Left colon (tissue), 2 donors: ENCODE results near the gene ALG9. TPM values are rescaled to one million over a fixed set of nuclear protein-coding genes. Genes with fewer than 3 reads are reported as not detected.
A peak's percentile ranks its signal among the peaks of the same experiment; 100 is the strongest.
"Not testable (repeated sequence)": the region's sequence is repeated elsewhere in the genome, so short reads cannot be mapped to it uniquely, and the experiment has no call there.

Experiments used
- ATAC-seq: fragments of 200-7000 bp; cut with Tn5 transposase; one replicate; pipeline ENCODE4 v1.9.1; 2020; ENCODE audit warnings: mild to moderate bottlenecking, moderate library complexity
- DNase-seq, 2 donors: peaks; one replicate each; pipeline ENCODE4 v3.0.0-alpha.2; 2020
- intact Hi-C, 2 donors: fragments of 100-400 bp; cut with DNase I in 1 of 2; cut with micrococcal nuclease in 1 of 2; formaldehyde crosslinking; loops; one replicate each; pipeline versions ENCODE4 v1.11.2 to v1.14.0; 2022; cut with DNase I, micrococcal nuclease
- total RNA-seq, 2 donors: library from RNA; stranded (reverse); fragmentation: NEBNext Ultra II Directional; extraction: Animal tissue kit (Norgen Biotek cat#: 25700); gene quantifications; one replicate each; pipeline ENCODE4 v1.2.1, GENCODE V29; 2021
- donor health status: DM: no; HTN: no; CAD: no.
- donor health status: DM: yes; HTN: yes; CAD: no.

Gene ALG9
- total RNA-seq, 2 donors from 2014 or later, result 20.6 to 23.4 TPM

GRCh38 chr11:111886032-111886431 is 14.7 kb upstream of the ALG9 start:
- no peak for ATAC-seq
- no peak for DNase-seq
- intact Hi-C loops, result no loop called here

GRCh38 chr11:111885053-111885452 is 13.7 kb upstream of the ALG9 start:
- ATAC-seq, intact Hi-C loops, DNase-seq: not testable (repeated sequence)

- ATAC-seq (no peak), DNase-seq (no peak)
- intact Hi-C loops, result no loop called here
Measured at GRCh38 chr11:111882202-111882601, 10.8 kb upstream of the ALG9 start.

- intact Hi-C loops, result loop anchor here in 1 of 2 donors (5.0 kb wide), 1 partner anchor 98 kb away; no protein-coding TSS in a partner anchor
- ATAC-seq, result peak; percentile 0
- no peak for DNase-seq
Measured at GRCh38 chr11:111879637-111879960, 8.2 kb upstream of the ALG9 start.

GRCh38 chr11:111878849-111879636 is 7.7 kb upstream of the ALG9 start, which contains the start of the genes CFAP68 and FDXACB1:
CFAP68 (plus strand) TSS chr11:111879541; CDS start chr11:111879561, 20 bp downstream.
FDXACB1 (minus strand) TSS chr11:111879165; CDS start chr11:111879132, 33 bp downstream.
- intact Hi-C loops, result loop anchor here in 1 of 2 donors (5.0 kb wide), 1 partner anchor 98 kb away; no protein-coding TSS in a partner anchor
- ATAC-seq, result peak; percentile 89
- peak; percentile 95 to 98 for DNase-seq

- intact Hi-C loops, result loop anchor here in 1 of 2 donors (5.0 kb wide), 1 partner anchor 99 kb away; no protein-coding TSS in a partner anchor
- DNase-seq (no peak), ATAC-seq (peak; percentile 21)
Measured at GRCh38 chr11:111878385-111878848, 7.0 kb upstream of the ALG9 start.

GRCh38 chr11:111871693-111872161 is 346 bp upstream of the ALG9 start:
- DNase-seq (no peak), ATAC-seq (no peak)
- intact Hi-C loops, result no loop called here

- intact Hi-C loops, result no loop called here
- ATAC-seq (peak; percentile 41), DNase-seq (no peak)
Measured at GRCh38 chr11:111870522-111870885, 877 bp downstream of the ALG9 start.

GRCh38 chr11:111870113-111870512 is 1.3 kb downstream of the ALG9 start:
- DNase-seq (no peak), ATAC-seq (no peak)
- intact Hi-C loops, result no loop called here

- intact Hi-C loops, result no loop called here
- DNase-seq, result no peak
Measured at GRCh38 chr11:111860257-111860656, 11.1 kb downstream of the ALG9 start.

GRCh38 chr11:111855506-111855905 is 15.9 kb downstream of the ALG9 start:
- ATAC-seq (no peak), DNase-seq (no peak)
- intact Hi-C loops, result no loop called here

More at GRCh38 chr11:111860257-111860656, 11.1 kb downstream of the ALG9 start:
- ATAC-seq, result peak; percentile 85

GRCh38 chr11:111852103-111852502 is 19.3 kb downstream of the ALG9 start:
- intact Hi-C loops, result no loop called here
- ATAC-seq, result no peak
- DNase-seq, result no peak

- intact Hi-C loops, result no loop called here
- DNase-seq (no peak), ATAC-seq (no peak)
Measured at GRCh38 chr11:111851636-111852035, 19.7 kb downstream of the ALG9 start.

GRCh38 chr11:111851067-111851466 is 20.3 kb downstream of the ALG9 start:
- ATAC-seq (no peak), DNase-seq (no peak)
- intact Hi-C loops, result no loop called here

- intact Hi-C loops, result loop anchor here in 1 of 2 donors (10.0 kb wide), 1 partner anchor 285 kb away; no protein-coding TSS in a partner anchor
- DNase-seq (no peak), ATAC-seq (no peak)
Measured at GRCh38 chr11:111849631-111850030, 21.8 kb downstream of the ALG9 start.

- intact Hi-C loops, result loop anchor here in 1 of 2 donors (10.0 kb wide), 1 partner anchor 282 kb away; no protein-coding TSS in a partner anchor
- ATAC-seq (no peak), DNase-seq (no peak)
Measured at GRCh38 chr11:111846636-111847035, 24.7 kb downstream of the ALG9 start.

GRCh38 chr11:111846063-111846462 is 25.3 kb downstream of the ALG9 start:
- no peak for DNase-seq
- ATAC-seq, result no peak
- intact Hi-C loops, result loop anchor here in 1 of 2 donors (10.0 kb wide), 1 partner anchor 281 kb away; no protein-coding TSS in a partner anchor

GRCh38 chr11:111845276-111846028 is 25.9 kb downstream of the ALG9 start:
- no peak for ATAC-seq
- intact Hi-C loops, result loop anchor here in 1 of 2 donors (10.0 kb wide), 1 partner anchor 281 kb away; no protein-coding TSS in a partner anchor
- DNase-seq, result no peak

GRCh38 chr11:111843661-111844060 is 27.7 kb downstream of the ALG9 start:
- ATAC-seq, result no peak
- intact Hi-C loops, result loop anchor here (5.0 to 10.0 kb wide), 2 partner anchors 276 to 279 kb away; no protein-coding TSS in a partner anchor
- no peak for DNase-seq
